Keratinocyte (primary cell): ENCODE data around the gene SIGMAR1.

Source experiments
- EZH2 ChIP-seq: IDR thresholded peaks from one replicate; pipeline ENCODE4 v1.6.1; 2012; ENCODE audit warnings: inconsistent platforms, mild to moderate bottlenecking, low read length, moderate library complexity
- TF ChIP-seq, protein P1 (sequence below), 3 experiments: IDR thresholded peaks in 1 of 3; conservative IDR thresholded peaks in 1 of 3; optimal IDR thresholded peaks in 1 of 3; 2 replicates in 2 of 3; 3 replicates in 1 of 3; pipeline versions ENCODE3 to v1.5.1; 2011; ENCODE audit warnings: low read length in 3 of 3, mild to moderate bottlenecking in 3 of 3, moderate library complexity in 2 of 3, control low read depth in 1 of 3, inconsistent platforms in 1 of 3; ENCODE audit not compliant: insufficient read depth in 2 of 3; ENCODE audit errors: extremely low read depth in 1 of 3

DNA sequence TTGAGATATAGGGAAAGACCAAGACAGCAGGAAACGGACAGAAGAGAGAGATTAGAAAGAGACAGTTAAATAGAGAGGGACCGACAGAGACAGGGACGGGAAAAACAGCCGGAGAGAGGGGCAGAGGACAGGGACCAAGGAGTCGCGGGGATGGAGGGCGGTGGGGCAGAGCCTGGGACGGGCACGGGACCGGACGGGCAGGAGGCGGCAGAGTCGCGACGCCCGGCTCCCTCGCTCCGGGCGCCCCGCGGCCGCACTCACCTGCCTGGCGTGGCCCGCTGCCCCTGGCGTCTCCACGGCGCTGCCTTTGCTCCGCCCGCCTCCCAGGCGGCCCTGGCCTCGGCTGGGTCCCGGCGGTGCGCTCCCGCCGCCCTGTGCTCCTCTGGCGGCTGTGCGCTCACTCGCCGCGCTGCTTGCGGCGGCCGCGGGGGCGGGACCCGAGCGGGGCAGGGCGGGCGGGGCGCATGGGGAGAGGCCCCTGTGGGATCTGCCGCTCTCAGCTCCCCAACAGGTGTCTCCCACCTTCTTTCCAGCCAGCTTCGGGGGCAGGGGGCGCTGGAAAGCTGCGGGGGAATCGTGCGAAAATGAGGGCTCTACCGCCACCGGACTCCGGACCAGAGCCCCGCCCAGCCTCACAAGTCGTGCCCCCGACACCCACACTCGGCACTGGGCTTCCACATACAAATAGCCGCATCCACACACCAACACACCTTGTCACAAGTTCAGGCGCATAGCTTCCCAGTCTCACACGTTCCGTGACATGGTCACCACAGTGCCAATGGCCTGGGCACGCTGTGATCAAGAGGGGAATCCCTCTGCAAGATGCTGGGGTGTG, 8.7 kb downstream of the SIGMAR1 start, which contains the start of gene ARID3C:
- peak; percentile 85 for TF ChIP-seq EZH2
- TF ChIP-seq, protein P1, sequence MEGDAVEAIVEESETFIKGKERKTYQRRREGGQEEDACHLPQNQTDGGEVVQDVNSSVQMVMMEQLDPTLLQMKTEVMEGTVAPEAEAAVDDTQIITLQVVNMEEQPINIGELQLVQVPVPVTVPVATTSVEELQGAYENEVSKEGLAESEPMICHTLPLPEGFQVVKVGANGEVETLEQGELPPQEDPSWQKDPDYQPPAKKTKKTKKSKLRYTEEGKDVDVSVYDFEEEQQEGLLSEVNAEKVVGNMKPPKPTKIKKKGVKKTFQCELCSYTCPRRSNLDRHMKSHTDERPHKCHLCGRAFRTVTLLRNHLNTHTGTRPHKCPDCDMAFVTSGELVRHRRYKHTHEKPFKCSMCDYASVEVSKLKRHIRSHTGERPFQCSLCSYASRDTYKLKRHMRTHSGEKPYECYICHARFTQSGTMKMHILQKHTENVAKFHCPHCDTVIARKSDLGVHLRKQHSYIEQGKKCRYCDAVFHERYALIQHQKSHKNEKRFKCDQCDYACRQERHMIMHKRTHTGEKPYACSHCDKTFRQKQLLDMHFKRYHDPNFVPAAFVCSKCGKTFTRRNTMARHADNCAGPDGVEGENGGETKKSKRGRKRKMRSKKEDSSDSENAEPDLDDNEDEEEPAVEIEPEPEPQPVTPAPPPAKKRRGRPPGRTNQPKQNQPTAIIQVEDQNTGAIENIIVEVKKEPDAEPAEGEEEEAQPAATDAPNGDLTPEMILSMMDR (optimal IDR thresholded peaks at IDR 0.05 in 1 of 3, IDR thresholded peaks at IDR 0.05 in 1 of 3, conservative IDR thresholded peaks at IDR 0.05 in 1 of 3; ENCODE audit: extremely low read depth in 1 of 3, insufficient read depth in 2 of 3, low read length in 3 of 3), result no peak
